Measurements from ENCODE around the gene CLCN4.

DNA sequence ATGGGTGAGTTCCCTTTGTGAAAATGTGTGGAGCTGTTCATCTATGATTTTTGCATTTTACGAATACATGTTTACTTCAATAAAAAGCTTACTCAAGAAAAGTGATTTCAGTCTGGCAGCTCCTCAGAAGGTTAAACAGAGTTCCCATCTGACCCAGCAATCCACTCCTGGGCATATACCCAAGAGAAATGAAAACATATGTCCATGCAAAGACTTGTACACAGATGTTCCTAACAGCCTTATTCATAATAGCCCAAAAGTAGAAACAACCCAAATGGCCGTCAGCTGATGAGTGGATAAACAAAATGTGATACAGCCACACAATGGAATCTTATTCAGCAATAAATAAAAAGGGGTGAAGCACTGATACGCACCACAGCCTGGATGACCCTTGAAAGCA, 20.8 kb downstream of the CLCN4 start:
- no peak for TF ChIP-seq USF2 (IDR thresholded peaks at IDR 0.05; ENCODE audit: borderline replicate concordance, low read depth, low read length)
- TF ChIP-seq YY1 (IDR thresholded peaks at IDR 0.05; ENCODE audit: low read depth): no peak
- no peak for TF ChIP-seq NRF1 (IDR thresholded peaks at IDR 0.05; ENCODE audit: low read depth, low read length)
- TF ChIP-seq, protein P1, sequence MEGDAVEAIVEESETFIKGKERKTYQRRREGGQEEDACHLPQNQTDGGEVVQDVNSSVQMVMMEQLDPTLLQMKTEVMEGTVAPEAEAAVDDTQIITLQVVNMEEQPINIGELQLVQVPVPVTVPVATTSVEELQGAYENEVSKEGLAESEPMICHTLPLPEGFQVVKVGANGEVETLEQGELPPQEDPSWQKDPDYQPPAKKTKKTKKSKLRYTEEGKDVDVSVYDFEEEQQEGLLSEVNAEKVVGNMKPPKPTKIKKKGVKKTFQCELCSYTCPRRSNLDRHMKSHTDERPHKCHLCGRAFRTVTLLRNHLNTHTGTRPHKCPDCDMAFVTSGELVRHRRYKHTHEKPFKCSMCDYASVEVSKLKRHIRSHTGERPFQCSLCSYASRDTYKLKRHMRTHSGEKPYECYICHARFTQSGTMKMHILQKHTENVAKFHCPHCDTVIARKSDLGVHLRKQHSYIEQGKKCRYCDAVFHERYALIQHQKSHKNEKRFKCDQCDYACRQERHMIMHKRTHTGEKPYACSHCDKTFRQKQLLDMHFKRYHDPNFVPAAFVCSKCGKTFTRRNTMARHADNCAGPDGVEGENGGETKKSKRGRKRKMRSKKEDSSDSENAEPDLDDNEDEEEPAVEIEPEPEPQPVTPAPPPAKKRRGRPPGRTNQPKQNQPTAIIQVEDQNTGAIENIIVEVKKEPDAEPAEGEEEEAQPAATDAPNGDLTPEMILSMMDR (IDR thresholded peaks at IDR 0.05): no peak
- no peak for TF ChIP-seq GATA2 (CRISPR knock-in tag; IDR thresholded peaks at IDR 0.05)
- TF ChIP-seq FOXM1 (IDR thresholded peaks at IDR 0.05; ENCODE audit: low read depth): no peak
- no peak for TF ChIP-seq RFX5 (IDR thresholded peaks at IDR 0.05; ENCODE audit: low read length)
- TF ChIP-seq FOXJ3 (CRISPR knock-in tag; IDR thresholded peaks at IDR 0.05): no peak
- TF ChIP-seq POLR2AphosphoS5 (IDR thresholded peaks at IDR 0.05; ENCODE audit: low read depth, low read length): no peak
- no peak for TF ChIP-seq IRF3 (IDR thresholded peaks at IDR 0.05; ENCODE audit: low read depth, low read length)
- no peak for TF ChIP-seq NFIC (IDR thresholded peaks at IDR 0.05; ENCODE audit: borderline replicate concordance)
- TF ChIP-seq, protein P2, sequence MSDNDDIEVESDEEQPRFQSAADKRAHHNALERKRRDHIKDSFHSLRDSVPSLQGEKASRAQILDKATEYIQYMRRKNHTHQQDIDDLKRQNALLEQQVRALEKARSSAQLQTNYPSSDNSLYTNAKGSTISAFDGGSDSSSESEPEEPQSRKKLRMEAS (IDR thresholded peaks at IDR 0.05; ENCODE audit: low read depth): no peak
- no peak for TF ChIP-seq CHD2 (IDR thresholded peaks at IDR 0.05; ENCODE audit: low read length, partially characterized antibody)

Data from SK-N-SH (cell line).